CMK (cell line): ENCODE data around the gene BSN.

Experiments
- DNase-seq: peaks from one replicate; pipeline ENCODE4 v3.0.0-alpha.2; 2010; ENCODE audit warnings: low read depth

The BSN gene

GRCh38 chr3:49716169-49716568 lies 161.9 kb downstream of the BSN start:
- DNase-seq, result no peak

- no peak for DNase-seq
Observed at GRCh38 chr3:49716691-49717210, 162.5 kb downstream of the BSN start.

DNA sequence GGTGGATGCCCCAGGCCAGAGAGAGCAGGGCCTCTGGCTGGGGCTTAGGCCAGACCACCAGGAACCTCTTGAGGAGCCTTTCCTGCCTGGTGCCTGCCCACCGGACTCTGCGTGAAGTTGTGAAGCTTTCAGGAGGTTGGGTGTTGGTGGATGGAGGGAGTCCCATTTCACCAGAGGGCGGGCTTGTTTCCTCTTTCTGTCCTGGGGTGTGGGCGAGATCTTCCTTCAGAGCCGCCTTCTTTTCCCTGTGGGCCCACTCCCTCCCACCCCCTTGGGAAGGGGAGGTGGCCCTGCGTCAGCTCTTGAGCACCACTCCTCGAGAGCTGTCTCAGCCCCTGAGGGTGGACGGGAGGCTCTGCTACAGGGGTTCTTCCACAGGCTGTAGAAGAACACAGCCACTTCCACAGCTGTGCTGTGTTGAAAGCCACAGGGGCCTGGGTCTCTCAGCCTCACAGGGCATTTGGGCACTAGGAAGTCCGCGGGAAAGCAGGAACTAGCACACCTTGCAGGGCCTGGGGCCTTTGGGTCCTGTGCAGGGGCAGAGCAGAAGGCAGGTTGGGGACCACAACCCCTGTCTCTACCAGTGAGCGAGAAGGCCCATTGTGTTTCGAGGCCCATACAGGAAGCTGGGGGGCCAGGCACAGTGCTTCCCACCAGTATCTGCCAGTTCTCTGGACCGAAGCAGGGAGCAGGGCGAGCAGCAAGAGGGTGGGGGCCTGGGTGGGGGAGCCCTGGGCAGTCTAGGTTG lies 163.1 kb downstream of the BSN start:
- no peak for DNase-seq

- DNase-seq, result no peak
Observed at GRCh38 chr3:49717959-49718857, 163.9 kb downstream of the BSN start.

GRCh38 chr3:49718858-49719213 lies 164.6 kb downstream of the BSN start:
- DNase-seq, result no peak

- DNase-seq, result no peak
Observed at GRCh38 chr3:49719214-49719884, 165.1 kb downstream of the BSN start, which contains the start of gene AMIGO3. Gene AMIGO3, minus strand, starts transcription at chr3:49719684. Its CDS starts 219 bp downstream, at chr3:49719465.
